ENCODE data around the gene HCFC1.

- TF ChIP-seq EZH2 (IDR thresholded peaks at IDR 0.05; ENCODE audit: borderline replicate concordance) (no peak), CTCF (IDR thresholded peaks at IDR 0.05; ENCODE audit: poor library complexity) (no peak)
Measured at GRCh38 chrX:153974003-153974725, 2.5 kb upstream of the HCFC1 start.

Data from hepatocyte (in vitro differentiated cells).